ENCODE data around the gene CCR9. TPM values are rescaled to one million over a fixed set of nuclear protein-coding genes. Genes with fewer than 3 reads are reported as not detected.

The CCR9 gene
- total and polyA plus RNA-seq, 10 of the 15 experiments (the other 5 are each of a cell fraction or from before 2014, with no cell fraction given) = 0.05 to 3.9 (median 2.4) TPM

DNA sequence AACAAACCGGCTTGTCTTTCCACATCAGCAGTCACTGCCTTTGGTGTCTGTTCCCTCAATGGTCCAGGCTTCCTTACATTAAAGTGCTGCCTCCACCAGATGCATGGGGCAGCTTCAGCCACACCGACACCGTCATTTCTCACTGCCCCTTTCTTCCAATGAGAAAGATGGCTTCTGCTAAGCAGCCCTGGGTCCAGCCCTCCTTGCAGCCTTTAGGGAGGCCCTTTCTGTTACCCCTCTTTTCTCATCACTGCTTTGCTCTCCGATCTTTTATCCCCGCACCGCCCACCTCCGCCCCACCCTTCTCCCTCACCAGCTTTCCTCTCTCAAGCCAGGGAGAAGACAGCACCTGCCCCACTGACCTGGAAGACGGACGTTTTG, 28.7 kb downstream of the CCR9 start (continued):
- TF ChIP-seq, protein P1, sequence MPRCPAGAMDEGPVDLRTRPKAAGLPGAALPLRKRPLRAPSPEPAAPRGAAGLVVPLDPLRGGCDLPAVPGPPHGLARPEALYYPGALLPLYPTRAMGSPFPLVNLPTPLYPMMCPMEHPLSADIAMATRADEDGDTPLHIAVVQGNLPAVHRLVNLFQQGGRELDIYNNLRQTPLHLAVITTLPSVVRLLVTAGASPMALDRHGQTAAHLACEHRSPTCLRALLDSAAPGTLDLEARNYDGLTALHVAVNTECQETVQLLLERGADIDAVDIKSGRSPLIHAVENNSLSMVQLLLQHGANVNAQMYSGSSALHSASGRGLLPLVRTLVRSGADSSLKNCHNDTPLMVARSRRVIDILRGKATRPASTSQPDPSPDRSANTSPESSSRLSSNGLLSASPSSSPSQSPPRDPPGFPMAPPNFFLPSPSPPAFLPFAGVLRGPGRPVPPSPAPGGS (IDR thresholded peaks at IDR 0.05; ENCODE audit: borderline replicate concordance, insufficient read depth, low read depth, low read length, poor library complexity, severe bottlenecking) = peak; percentile 28
- TF ChIP-seq, protein P2, sequence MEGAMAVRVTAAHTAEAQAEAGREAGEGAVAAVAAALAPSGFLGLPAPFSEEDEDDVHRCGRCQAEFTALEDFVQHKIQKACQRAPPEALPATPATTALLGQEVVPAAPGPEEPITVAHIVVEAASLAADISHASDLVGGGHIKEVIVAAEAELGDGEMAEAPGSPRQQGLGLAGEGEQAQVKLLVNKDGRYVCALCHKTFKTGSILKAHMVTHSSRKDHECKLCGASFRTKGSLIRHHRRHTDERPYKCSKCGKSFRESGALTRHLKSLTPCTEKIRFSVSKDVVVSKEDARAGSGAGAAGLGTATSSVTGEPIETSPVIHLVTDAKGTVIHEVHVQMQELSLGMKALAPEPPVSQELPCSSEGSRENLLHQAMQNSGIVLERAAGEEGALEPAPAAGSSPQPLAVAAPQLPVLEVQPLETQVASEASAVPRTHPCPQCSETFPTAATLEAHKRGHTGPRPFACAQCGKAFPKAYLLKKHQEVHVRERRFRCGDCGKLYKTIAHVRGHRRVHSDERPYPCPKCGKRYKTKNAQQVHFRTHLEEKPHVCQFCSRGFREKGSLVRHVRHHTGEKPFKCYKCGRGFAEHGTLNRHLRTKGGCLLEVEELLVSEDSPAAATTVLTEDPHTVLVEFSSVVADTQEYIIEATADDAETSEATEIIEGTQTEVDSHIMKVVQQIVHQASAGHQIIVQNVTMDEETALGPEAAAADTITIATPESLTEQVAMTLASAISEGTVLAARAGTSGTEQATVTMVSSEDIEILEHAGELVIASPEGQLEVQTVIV (IDR thresholded peaks at IDR 0.05; ENCODE audit: borderline replicate concordance, partially characterized antibody) = no peak
- no peak for TF ChIP-seq CBFB (IDR thresholded peaks at IDR 0.05; ENCODE audit: low read depth)
- TF ChIP-seq SMAD5 (IDR thresholded peaks at IDR 0.05; ENCODE audit: low read depth) = no peak; the same call in 1 of the 2 replicates
- TF ChIP-seq ZNF384 (IDR thresholded peaks at IDR 0.05; ENCODE audit: borderline replicate concordance, low read depth, low read length) = no peak
- TF ChIP-seq, protein P3, sequence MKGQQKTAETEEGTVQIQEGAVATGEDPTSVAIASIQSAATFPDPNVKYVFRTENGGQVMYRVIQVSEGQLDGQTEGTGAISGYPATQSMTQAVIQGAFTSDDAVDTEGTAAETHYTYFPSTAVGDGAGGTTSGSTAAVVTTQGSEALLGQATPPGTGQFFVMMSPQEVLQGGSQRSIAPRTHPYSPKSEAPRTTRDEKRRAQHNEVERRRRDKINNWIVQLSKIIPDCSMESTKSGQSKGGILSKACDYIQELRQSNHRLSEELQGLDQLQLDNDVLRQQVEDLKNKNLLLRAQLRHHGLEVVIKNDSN (IDR thresholded peaks at IDR 0.05; ENCODE audit: borderline replicate concordance, extremely low read length, insufficient read depth, low read depth, low read length) = no peak
- no peak for TF ChIP-seq RELA (IDR thresholded peaks at IDR 0.05; ENCODE audit: borderline replicate concordance, partially characterized antibody)
- TF ChIP-seq, protein P4, sequence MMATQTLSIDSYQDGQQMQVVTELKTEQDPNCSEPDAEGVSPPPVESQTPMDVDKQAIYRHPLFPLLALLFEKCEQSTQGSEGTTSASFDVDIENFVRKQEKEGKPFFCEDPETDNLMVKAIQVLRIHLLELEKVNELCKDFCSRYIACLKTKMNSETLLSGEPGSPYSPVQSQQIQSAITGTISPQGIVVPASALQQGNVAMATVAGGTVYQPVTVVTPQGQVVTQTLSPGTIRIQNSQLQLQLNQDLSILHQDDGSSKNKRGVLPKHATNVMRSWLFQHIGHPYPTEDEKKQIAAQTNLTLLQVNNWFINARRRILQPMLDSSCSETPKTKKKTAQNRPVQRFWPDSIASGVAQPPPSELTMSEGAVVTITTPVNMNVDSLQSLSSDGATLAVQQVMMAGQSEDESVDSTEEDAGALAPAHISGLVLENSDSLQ (IDR thresholded peaks at IDR 0.05) = no peak
- TF ChIP-seq SMARCA5 (IDR thresholded peaks at IDR 0.05) = no peak
- TF ChIP-seq, protein P5, sequence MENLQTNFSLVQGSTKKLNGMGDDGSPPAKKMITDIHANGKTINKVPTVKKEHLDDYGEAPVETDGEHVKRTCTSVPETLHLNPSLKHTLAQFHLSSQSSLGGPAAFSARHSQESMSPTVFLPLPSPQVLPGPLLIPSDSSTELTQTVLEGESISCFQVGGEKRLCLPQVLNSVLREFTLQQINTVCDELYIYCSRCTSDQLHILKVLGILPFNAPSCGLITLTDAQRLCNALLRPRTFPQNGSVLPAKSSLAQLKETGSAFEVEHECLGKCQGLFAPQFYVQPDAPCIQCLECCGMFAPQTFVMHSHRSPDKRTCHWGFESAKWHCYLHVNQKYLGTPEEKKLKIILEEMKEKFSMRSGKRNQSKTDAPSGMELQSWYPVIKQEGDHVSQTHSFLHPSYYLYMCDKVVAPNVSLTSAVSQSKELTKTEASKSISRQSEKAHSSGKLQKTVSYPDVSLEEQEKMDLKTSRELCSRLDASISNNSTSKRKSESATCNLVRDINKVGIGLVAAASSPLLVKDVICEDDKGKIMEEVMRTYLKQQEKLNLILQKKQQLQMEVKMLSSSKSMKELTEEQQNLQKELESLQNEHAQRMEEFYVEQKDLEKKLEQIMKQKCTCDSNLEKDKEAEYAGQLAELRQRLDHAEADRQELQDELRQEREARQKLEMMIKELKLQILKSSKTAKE (IDR thresholded peaks at IDR 0.05; ENCODE audit: low read depth, poor library complexity, severe bottlenecking) = no peak
- 0 out of 2 replicates have a peak, but pooled peaks have one; percentile 26 for TF ChIP-seq TAF1 (IDR thresholded peaks at IDR 0.05; ENCODE audit: borderline replicate concordance, low read depth, low read length)
- TF ChIP-seq, protein P6, sequence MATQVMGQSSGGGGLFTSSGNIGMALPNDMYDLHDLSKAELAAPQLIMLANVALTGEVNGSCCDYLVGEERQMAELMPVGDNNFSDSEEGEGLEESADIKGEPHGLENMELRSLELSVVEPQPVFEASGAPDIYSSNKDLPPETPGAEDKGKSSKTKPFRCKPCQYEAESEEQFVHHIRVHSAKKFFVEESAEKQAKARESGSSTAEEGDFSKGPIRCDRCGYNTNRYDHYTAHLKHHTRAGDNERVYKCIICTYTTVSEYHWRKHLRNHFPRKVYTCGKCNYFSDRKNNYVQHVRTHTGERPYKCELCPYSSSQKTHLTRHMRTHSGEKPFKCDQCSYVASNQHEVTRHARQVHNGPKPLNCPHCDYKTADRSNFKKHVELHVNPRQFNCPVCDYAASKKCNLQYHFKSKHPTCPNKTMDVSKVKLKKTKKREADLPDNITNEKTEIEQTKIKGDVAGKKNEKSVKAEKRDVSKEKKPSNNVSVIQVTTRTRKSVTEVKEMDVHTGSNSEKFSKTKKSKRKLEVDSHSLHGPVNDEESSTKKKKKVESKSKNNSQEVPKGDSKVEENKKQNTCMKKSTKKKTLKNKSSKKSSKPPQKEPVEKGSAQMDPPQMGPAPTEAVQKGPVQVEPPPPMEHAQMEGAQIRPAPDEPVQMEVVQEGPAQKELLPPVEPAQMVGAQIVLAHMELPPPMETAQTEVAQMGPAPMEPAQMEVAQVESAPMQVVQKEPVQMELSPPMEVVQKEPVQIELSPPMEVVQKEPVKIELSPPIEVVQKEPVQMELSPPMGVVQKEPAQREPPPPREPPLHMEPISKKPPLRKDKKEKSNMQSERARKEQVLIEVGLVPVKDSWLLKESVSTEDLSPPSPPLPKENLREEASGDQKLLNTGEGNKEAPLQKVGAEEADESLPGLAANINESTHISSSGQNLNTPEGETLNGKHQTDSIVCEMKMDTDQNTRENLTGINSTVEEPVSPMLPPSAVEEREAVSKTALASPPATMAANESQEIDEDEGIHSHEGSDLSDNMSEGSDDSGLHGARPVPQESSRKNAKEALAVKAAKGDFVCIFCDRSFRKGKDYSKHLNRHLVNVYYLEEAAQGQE (IDR thresholded peaks at IDR 0.05; ENCODE audit: low read depth, low read length) = no peak
- 0 out of 2 replicates have a peak, but pooled peaks have one; percentile 10 for TF ChIP-seq LARP7 (IDR thresholded peaks at IDR 0.05)
